ENCODE measurements around the gene FBXO48. TPM values are rescaled to one million over a fixed set of nuclear protein-coding genes. Genes with fewer than 3 reads are reported as not detected.
A peak's percentile ranks its signal among the peaks of the same experiment; 100 is the strongest.

Gene FBXO48, protein sequence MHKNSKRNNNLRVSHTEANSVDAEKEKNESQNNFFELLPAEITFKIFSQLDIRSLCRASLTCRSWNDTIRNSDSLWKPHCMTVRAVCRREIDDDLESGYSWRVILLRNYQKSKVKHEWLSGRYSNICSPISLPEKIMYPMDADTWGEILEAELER
- total RNA-seq = 1 to 10 TPM; 2.8 to 3.7 TPM

DNA sequence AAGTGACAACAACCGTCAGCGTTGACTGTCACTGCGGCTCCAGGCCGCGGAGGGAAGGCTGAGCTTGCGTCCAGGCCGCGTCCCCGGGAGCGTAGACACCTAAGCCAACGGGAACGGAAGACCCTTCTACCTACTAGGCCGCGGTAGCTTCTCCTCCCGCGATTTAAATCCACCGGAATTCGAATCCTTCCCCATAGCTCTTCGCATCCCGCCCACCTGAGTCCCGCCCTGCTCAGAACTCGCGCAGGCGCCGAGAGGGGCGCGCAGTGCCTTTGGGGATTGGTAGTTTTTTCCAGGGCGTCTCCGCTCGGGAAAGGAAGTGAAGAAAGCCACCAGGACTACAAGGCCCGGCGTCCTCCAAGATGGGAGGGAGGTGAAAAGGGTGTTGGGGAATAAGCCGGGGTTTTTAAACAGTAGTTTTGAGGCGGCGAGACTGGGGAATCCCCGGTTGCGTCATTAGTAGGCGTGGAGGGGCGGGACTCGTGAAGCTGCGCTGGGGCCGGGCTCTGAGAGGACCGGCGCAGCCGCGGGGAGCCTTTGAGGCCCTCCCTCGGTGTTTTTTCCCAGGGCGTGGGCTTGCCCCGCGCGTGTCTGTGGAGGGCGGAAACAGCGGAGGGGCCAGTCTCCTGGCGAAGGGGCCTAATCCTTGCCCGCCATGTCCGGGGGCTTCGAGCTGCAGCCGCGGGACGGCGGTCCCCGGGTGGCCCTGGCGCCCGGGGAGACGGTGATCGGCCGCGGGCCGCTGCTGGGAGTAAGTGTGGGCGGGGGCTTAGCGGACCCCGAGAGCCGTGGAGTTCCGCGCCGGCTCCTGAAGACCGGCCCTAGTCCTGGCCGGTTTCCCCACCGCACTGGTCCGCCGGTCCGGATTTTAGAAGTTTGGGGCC is at the start of gene FBXO48, which contains the start of gene APLF:
FBXO48 (minus strand) TSS at position 218 of the 884 bp plus-strand sequence. CDS start 2,149 bp downstream, outside the sequence.
APLF (plus strand) TSS at position 509 of the 884 bp plus-strand sequence; CDS start at position 656, 147 bp downstream.
- peaks cover 48% of the 10 kb centered on the region for H3K4me1 Mint-ChIP-seq
- H3K27me3 Mint-ChIP-seq = no peaks in the 10 kb centered on the region
- POLR2A ChIA-PET = interaction anchor here (0.7 to 1.1 kb wide), 2 partner anchors 11 to 247 kb away, joined by 3 read pairs; no protein-coding TSS in a partner anchor
- CTCF ChIA-PET = interaction anchor here (1.1 to 2.2 kb wide), 6 partner anchors 12 to 458 kb away, joined by 3 to 9 read pairs (median 4); no protein-coding TSS in a partner anchor
- peak within 1 kb of the TSS; percentile 96 for H3K4me3 Mint-ChIP-seq
- H3K36me3 Mint-ChIP-seq (ENCODE audit: low read depth) = peaks cover 10% of the 10 kb centered on the region
- no peaks in the 10 kb centered on the region for H3K9me3 Mint-ChIP-seq
- peak within 1 kb of the TSS; percentile 94 for H3K27ac Mint-ChIP-seq
- peak; percentile 99 for DNase-seq

- H3K9me3 Mint-ChIP-seq = no peaks in the 10 kb centered on the region
- H3K27me3 Mint-ChIP-seq = no peaks in the 10 kb centered on the region
These were observed 49.2 kb upstream of the FBXO48 start for GRCh38 chr2:68516051-68516955.

DNA sequence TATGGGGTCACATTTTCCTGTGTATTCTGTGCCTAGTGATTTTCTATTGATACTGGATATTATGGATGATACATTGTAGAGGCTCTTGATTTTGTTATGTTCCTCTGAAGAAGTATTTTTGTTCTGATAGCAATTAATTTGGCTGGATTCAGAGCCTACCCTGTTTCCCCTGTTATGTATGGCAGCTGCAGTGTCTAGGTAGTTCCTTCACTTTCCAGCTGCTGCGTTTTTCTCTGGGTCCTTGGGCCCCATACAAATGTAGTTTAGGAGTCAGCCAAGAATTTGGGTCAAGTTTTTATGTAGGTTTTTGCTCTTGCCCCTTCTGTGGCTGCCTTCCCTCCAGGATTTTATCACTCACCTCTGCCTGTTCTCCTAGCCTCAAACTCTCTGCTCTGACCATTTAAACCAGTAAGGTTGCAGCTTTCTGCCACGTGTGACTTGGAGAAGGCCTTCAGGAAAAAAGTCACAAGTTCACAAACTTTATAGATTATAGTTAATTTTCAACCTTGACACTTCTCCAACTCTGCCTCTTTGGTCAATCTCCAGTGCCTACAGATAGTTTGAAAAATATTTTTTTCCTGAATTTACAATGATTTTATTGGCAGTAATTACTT is 47.3 kb upstream of the FBXO48 start:
- Mint-ChIP-seq H3K4me3 (no peak overlapping the region), H3K4me1 (no peaks in the 10 kb centered on the region), H3K27me3 (no peaks in the 10 kb centered on the region), H3K27ac (no peak overlapping the region), H3K9me3 (no peaks in the 10 kb centered on the region), H3K36me3 (ENCODE audit: low read depth) (no peaks in the 10 kb centered on the region)
- DNase-seq = no peak
- POLR2A ChIA-PET = no interaction called here
- CTCF ChIA-PET = no interaction called here

More at GRCh38 chr2:68516051-68516955, 49.2 kb upstream of the FBXO48 start:
- POLR2A ChIA-PET = no interaction called here
- CTCF ChIA-PET = no interaction called here
- H3K36me3 Mint-ChIP-seq (ENCODE audit: low read depth) = no peaks in the 10 kb centered on the region
- DNase-seq = peak; percentile 13
- H3K4me1 Mint-ChIP-seq = peaks cover 4% of the 10 kb centered on the region
- no peak overlapping the region for H3K27ac Mint-ChIP-seq
- H3K4me3 Mint-ChIP-seq = no peak overlapping the region

GRCh38 chr2:68512966-68513365 is 45.9 kb upstream of the FBXO48 start:
- ChIA-PET POLR2A (interaction anchor here (1.0 kb wide), 1 partner anchor 126 kb away, joined by 3 read pairs; no protein-coding TSS in a partner anchor), CTCF (interaction anchor here (1.2 kb wide), 1 partner anchor 15 kb away, joined by 3 read pairs; no protein-coding TSS in a partner anchor)
- H3K27me3 Mint-ChIP-seq = no peaks in the 10 kb centered on the region
- no peaks in the 10 kb centered on the region for H3K9me3 Mint-ChIP-seq
- no peak overlapping the region for H3K4me3 Mint-ChIP-seq
- peaks cover 5% of the 10 kb centered on the region for H3K36me3 Mint-ChIP-seq (ENCODE audit: low read depth)
- no peak overlapping the region for H3K27ac Mint-ChIP-seq
- H3K4me1 Mint-ChIP-seq = no peaks in the 10 kb centered on the region
- no peak for DNase-seq

DNA sequence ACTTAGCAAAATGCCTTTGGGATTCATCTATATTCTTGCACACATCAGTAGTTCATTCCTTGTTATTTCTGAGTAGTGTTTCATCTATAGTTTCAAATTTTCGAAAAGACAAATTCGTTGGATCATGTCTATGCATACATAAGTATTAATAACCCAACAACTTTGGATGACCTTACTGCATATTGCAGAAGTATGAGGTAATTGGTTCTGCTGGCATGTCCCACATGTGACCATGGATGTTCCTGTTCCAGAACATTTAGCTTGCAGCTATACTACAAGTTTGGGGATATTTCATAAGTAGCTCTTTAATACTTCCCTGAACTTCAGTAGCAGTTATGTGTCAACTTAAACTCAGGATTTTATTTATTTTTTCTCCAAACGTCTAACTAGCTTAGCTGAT is 45.2 kb upstream of the FBXO48 start:
- no peak for DNase-seq
- Mint-ChIP-seq H3K27me3 (no peaks in the 10 kb centered on the region), H3K36me3 (ENCODE audit: low read depth) (peaks cover 5% of the 10 kb centered on the region), H3K27ac (no peak overlapping the region), H3K4me3 (no peak overlapping the region), H3K9me3 (peaks cover under 1% of the 10 kb centered on the region), H3K4me1 (no peaks in the 10 kb centered on the region)
- ChIA-PET CTCF (interaction anchor here (1.2 kb wide), 1 partner anchor 15 kb away, joined by 3 read pairs; no protein-coding TSS in a partner anchor), POLR2A (interaction anchor here (1.0 kb wide), 1 partner anchor 126 kb away, joined by 3 read pairs; no protein-coding TSS in a partner anchor)

DNA sequence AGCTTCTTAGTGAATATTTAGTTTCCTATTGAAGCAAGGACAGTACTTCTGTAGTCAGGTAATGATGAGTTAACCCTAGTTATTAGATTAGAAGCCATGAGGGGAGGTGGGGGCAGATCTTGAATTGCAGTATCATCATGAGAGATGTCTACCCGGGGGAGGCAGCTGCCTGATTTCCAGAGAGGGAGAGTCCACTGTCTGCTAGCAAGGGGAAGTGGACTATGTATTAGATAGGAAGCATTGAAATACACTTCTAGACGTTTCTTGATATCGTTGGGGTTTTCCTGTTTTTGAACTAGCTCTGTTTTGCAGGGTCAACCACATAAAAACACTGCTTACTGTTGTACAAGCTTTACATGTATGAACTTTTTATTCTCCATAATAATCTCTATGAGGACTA is 39.1 kb upstream of the FBXO48 start:
- H3K27me3 Mint-ChIP-seq = no peaks in the 10 kb centered on the region
- peaks cover 12% of the 10 kb centered on the region for H3K4me1 Mint-ChIP-seq
- no peak for DNase-seq
- ChIA-PET POLR2A (no interaction called here), CTCF (interaction anchor here (0.9 to 1.7 kb wide), 3 partner anchors 10 to 236 kb away, joined by 3 to 4 read pairs (median 3); no protein-coding TSS in a partner anchor)
- peaks cover 5% of the 10 kb centered on the region for H3K9me3 Mint-ChIP-seq
- H3K4me3 Mint-ChIP-seq = no peak overlapping the region
- peaks cover 18% of the 10 kb centered on the region for H3K36me3 Mint-ChIP-seq (ENCODE audit: low read depth)
- peak overlapping the region; percentile 21 for H3K27ac Mint-ChIP-seq

GRCh38 chr2:68505603-68506159 is 38.6 kb upstream of the FBXO48 start:
- DNase-seq = no peak
- peaks cover 12% of the 10 kb centered on the region for H3K4me1 Mint-ChIP-seq
- peaks cover 18% of the 10 kb centered on the region for H3K36me3 Mint-ChIP-seq (ENCODE audit: low read depth)
- CTCF ChIA-PET = interaction anchor here (0.8 to 1.7 kb wide), 4 partner anchors 10 to 236 kb away, joined by 3 to 4 read pairs (median 3); no protein-coding TSS in a partner anchor
- no peak overlapping the region for H3K4me3 Mint-ChIP-seq
- H3K9me3 Mint-ChIP-seq = peaks cover 5% of the 10 kb centered on the region
- no peak overlapping the region for H3K27ac Mint-ChIP-seq
- H3K27me3 Mint-ChIP-seq = no peaks in the 10 kb centered on the region
- POLR2A ChIA-PET = no interaction called here

- Mint-ChIP-seq H3K36me3 (ENCODE audit: low read depth) (peaks cover 14% of the 10 kb centered on the region), H3K9me3 (peaks cover 6% of the 10 kb centered on the region), H3K27ac (no peak overlapping the region), H3K27me3 (no peaks in the 10 kb centered on the region), H3K4me1 (peaks cover 10% of the 10 kb centered on the region), H3K4me3 (no peak overlapping the region)
- ChIA-PET POLR2A (no interaction called here), CTCF (interaction anchor here (0.5 kb wide), 2 partner anchors 186 to 556 kb away, joined by 3 read pairs; no protein-coding TSS in a partner anchor)
- DNase-seq = no peak
These were observed 34.7 kb upstream of the FBXO48 start for GRCh38 chr2:68501768-68502167.

GRCh38 chr2:68500649-68501048 is 33.6 kb upstream of the FBXO48 start:
- no peaks in the 10 kb centered on the region for H3K27me3 Mint-ChIP-seq
- H3K27ac Mint-ChIP-seq = no peak overlapping the region
- no peak overlapping the region for H3K4me3 Mint-ChIP-seq
- ChIA-PET CTCF (no interaction called here), POLR2A (no interaction called here)
- H3K36me3 Mint-ChIP-seq (ENCODE audit: low read depth) = peaks cover 9% of the 10 kb centered on the region
- peaks cover 1% of the 10 kb centered on the region for H3K4me1 Mint-ChIP-seq
- no peak for DNase-seq
- peaks cover 9% of the 10 kb centered on the region for H3K9me3 Mint-ChIP-seq

DNA sequence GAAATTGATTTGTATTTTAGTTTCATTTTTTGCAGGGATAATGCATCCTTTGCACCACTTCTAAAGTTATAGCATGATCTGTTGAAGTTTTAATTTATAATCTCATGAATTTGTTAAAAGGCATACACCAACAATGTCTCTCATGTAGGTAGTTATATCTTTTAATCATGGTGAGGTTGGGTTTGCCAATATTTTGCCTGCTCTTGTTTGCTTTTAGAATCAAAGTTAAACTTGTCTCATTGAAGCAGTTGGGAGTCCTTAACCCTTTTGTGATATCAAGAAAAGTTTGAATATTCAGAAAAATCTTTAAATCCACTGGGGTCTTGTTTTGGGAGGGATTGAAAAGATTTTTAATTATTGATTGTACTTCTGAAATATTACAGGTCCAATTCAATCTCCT is 32.0 kb upstream of the FBXO48 start:
- ChIA-PET CTCF (no interaction called here), POLR2A (no interaction called here)
- no peak overlapping the region for H3K4me3 Mint-ChIP-seq
- H3K27me3 Mint-ChIP-seq = no peaks in the 10 kb centered on the region
- H3K4me1 Mint-ChIP-seq = no peaks in the 10 kb centered on the region
- H3K36me3 Mint-ChIP-seq (ENCODE audit: low read depth) = peaks cover 9% of the 10 kb centered on the region
- no peak overlapping the region for H3K27ac Mint-ChIP-seq
- no peak for DNase-seq
- peaks cover 21% of the 10 kb centered on the region for H3K9me3 Mint-ChIP-seq

DNA sequence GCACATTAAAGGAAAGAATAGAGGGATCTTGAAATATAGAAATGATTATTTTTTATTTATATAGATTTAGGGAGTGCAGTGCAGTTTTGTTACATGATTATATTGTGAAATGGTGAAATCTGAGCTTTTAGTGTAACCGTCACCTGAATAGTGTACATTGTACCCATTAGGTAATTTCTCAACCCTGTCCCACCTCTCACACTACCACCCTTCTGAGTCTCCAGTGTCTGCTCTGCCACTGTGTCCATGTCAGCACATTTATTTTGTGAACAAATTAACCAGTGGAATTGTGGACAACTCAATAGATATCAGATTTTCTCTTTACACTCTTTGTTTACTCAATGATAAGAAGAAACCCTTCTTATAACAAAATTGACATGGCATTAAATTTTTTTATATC is 24.5 kb upstream of the FBXO48 start:
- H3K27ac Mint-ChIP-seq = no peak overlapping the region
- CTCF ChIA-PET = no interaction called here
- POLR2A ChIA-PET = no interaction called here
- H3K36me3 Mint-ChIP-seq (ENCODE audit: low read depth) = peaks cover 2% of the 10 kb centered on the region
- peaks cover 16% of the 10 kb centered on the region for H3K9me3 Mint-ChIP-seq
- no peaks in the 10 kb centered on the region for H3K27me3 Mint-ChIP-seq
- H3K4me3 Mint-ChIP-seq = no peak overlapping the region
- peaks cover 3% of the 10 kb centered on the region for H3K4me1 Mint-ChIP-seq
- DNase-seq = no peak

GRCh38 chr2:68489282-68489681 is 22.2 kb upstream of the FBXO48 start:
- Mint-ChIP-seq H3K9me3 (peaks cover 2% of the 10 kb centered on the region), H3K27ac (no peak overlapping the region), H3K4me3 (no peak overlapping the region), H3K4me1 (peaks cover 3% of the 10 kb centered on the region), H3K36me3 (ENCODE audit: low read depth) (no peaks in the 10 kb centered on the region), H3K27me3 (no peaks in the 10 kb centered on the region)
- ChIA-PET CTCF (interaction anchor here (1.1 kb wide), 1 partner anchor 431 kb away, joined by 3 read pairs; no protein-coding TSS in a partner anchor), POLR2A (no interaction called here)
- no peak for DNase-seq

Data from activated CD4-positive, alpha-beta T cell treated with anti-CD3 and anti-CD28 coated beads, Interleukin-2, amount 10 ng/mL, durations not matched to agents 7 days and 5 days (primary cell).